Activated T-helper 2 cell treated with anti-CD3 and anti-CD28 coated beads, Interferon-gamma antibody, Interleukin-2, Interleukin-4, amounts not matched to agents 10 μg/mL and 5 μg/mL and 100 μg/mL, durations not matched to agents 14 hours and 24 hours and 36 hours (primary cell): ENCODE measurements around the gene PPFIA1. TPM values are rescaled to one million over a fixed set of nuclear protein-coding genes. Genes with fewer than 3 reads are reported as not detected.

ENCODE experiments used
- total RNA-seq: library from RNA; stranded (reverse); gene quantifications from 2 replicates; pipeline ENCODE4 v1.2.3, GENCODE V29; 2022

PPFIA1 gene
- total RNA-seq, 1 donor from 2014 or later, result 47.1 TPM

Other genes starting within 250 kb of the PPFIA1 start
- gene ANO1, start 192.4 kb upstream of the PPFIA1 start, total RNA-seq, result not detected in 2 replicates
- 43.0 and 44.3 TPM in 2 replicates for gene FADD, start 67.4 kb upstream of the PPFIA1 start, total RNA-seq
- gene CTTN, start 127.8 kb downstream of the PPFIA1 start, total RNA-seq, result 33.4 and 34.9 TPM in 2 replicates